HEK293 (cell line): Measurements from ENCODE around the gene DNMT3L.
"Not testable (repeated sequence)": the region's sequence is repeated elsewhere in the genome, so short reads cannot be mapped to it uniquely, and the experiment has no call there.

Source experiments
- CTCF ChIA-PET: fragments of 350-600 bp; formaldehyde crosslinking; extraction: SDS; loops from one replicate; lab custom pipeline; 2021; ENCODE audit warnings: antibody characterized with exemption; lab: Yijun Ruan, JAX
- POLR2A ChIA-PET: fragments of 300-600 bp; formaldehyde crosslinking; extraction: SDS; loops from one replicate; lab custom pipeline; 2020; ENCODE audit warnings: antibody characterized with exemption, inconsistent platforms; lab: Yijun Ruan, JAX
- H3K27ac ChIP-seq: fragments of 200-500 bp; sonication (Bioruptor generic); 2 replicates; pipeline ENCODE4 v1.5.1; 2014; ENCODE audit warnings: low read depth, low read length, control low read depth, inconsistent platforms; ENCODE audit errors: extremely low read depth
- H3K36me3 ChIP-seq, 2 experiments: fragments of 200-500 bp in 1 of 2; sonication (Bioruptor generic) in 1 of 2; 1 replicate in 1 of 2; 2 replicates in 1 of 2; pipeline ENCODE4 v1.5.1; 2014 to 2017; ENCODE audit warnings: inconsistent platforms in 2 of 2, low read length in 2 of 2; ENCODE audit not compliant: control insufficient read depth in 2 of 2, insufficient read depth in 1 of 2
- H3K4me1 ChIP-seq: fragments of 200-500 bp; sonication (Bioruptor generic); 2 replicates; pipeline ENCODE4 v1.5.1; 2014; ENCODE audit warnings: mild to moderate bottlenecking, low read length, inconsistent platforms; ENCODE audit not compliant: control insufficient read depth, insufficient read depth
- H3K4me3 ChIP-seq: 2 replicates; pipeline ENCODE4 v1.5.1; 2011; ENCODE audit warnings: low read depth, mild to moderate bottlenecking, control low read depth, low read length, moderate library complexity
- H3K9me3 ChIP-seq: fragments of 200-500 bp; sonication (Bioruptor generic); 2 replicates; pipeline ENCODE4 v1.5.1; 2014; ENCODE audit warnings: low read depth, low read length, inconsistent platforms; ENCODE audit not compliant: control insufficient read depth, insufficient read depth
- GFI1B ChIP-seq: fragments of 450-650 bp; formaldehyde crosslinking; IDR thresholded peaks from 2 replicates; pipeline ENCODE4 v1.5.1; 2016; ENCODE audit warnings: missing biosample characterization, missing genetic modification characterization
- HOXD13 ChIP-seq: sonication (generic); formaldehyde crosslinking; IDR thresholded peaks from 2 replicates; pipeline ENCODE4 v1.8.0; 2022; ENCODE audit warnings: missing genetic modification reagents, borderline replicate concordance
- KLF1 ChIP-seq: fragments of 450-650 bp; formaldehyde crosslinking; IDR thresholded peaks from 2 replicates; pipeline ENCODE4 v1.5.1; 2016; ENCODE audit warnings: missing biosample characterization, missing genetic modification characterization
- ZNF114 ChIP-seq: fragments of 450-650 bp; formaldehyde crosslinking; IDR thresholded peaks from 2 replicates; pipeline ENCODE4 v1.5.0; 2017; ENCODE audit warnings: missing biosample characterization, missing genetic modification characterization
- ZNF121 ChIP-seq: fragments of 450-650 bp; formaldehyde crosslinking; IDR thresholded peaks from 2 replicates; pipeline ENCODE4 v1.5.1; 2016; ENCODE audit warnings: missing biosample characterization, missing genetic modification characterization
- ZNF132 ChIP-seq: fragments of 450-650 bp; formaldehyde crosslinking; IDR thresholded peaks from 2 replicates; pipeline ENCODE4 v1.5.1; 2017; ENCODE audit warnings: missing biosample characterization, missing genetic modification characterization, borderline replicate concordance
- ZNF184 ChIP-seq: fragments of 450-650 bp; IDR thresholded peaks from 2 replicates; pipeline ENCODE4 v1.5.1; 2018; ENCODE audit warnings: missing biosample characterization, mild to moderate bottlenecking, missing genetic modification characterization
- ZNF324 ChIP-seq: fragments of 450-650 bp; formaldehyde crosslinking; IDR thresholded peaks from 2 replicates; pipeline ENCODE4 v1.5.1; 2016; ENCODE audit warnings: missing biosample characterization, missing genetic modification characterization
- ZNF416 ChIP-seq: fragments of 450-650 bp; formaldehyde crosslinking; IDR thresholded peaks from 2 replicates; pipeline ENCODE4 v1.5.1; 2016; ENCODE audit warnings: missing biosample characterization, missing genetic modification characterization
- ZNF530 ChIP-seq: fragments of 450-650 bp; formaldehyde crosslinking; IDR thresholded peaks from 2 replicates; pipeline ENCODE4 v1.5.1; 2016; ENCODE audit warnings: low read depth, missing biosample characterization, missing genetic modification characterization
- ZNF560 ChIP-seq: fragments of 450-650 bp; formaldehyde crosslinking; IDR thresholded peaks from 2 replicates; pipeline ENCODE4 v1.5.1; 2017; ENCODE audit warnings: missing biosample characterization, missing genetic modification characterization, borderline replicate concordance
- ZNF596 ChIP-seq: fragments of 450-650 bp; IDR thresholded peaks from 2 replicates; pipeline ENCODE4 v1.5.0; 2018; ENCODE audit warnings: missing biosample characterization, mild to moderate bottlenecking, missing genetic modification characterization, moderate library complexity
- ZNF600 ChIP-seq: fragments of 450-650 bp; formaldehyde crosslinking; IDR thresholded peaks from 2 replicates; pipeline ENCODE4 v1.5.1; 2016; ENCODE audit warnings: missing biosample characterization, missing genetic modification characterization
- ZNF626 ChIP-seq: fragments of 450-650 bp; sonication (Bioruptor Pico); formaldehyde crosslinking; IDR thresholded peaks from 2 replicates; pipeline ENCODE4 v1.5.1; 2018; ENCODE audit warnings: missing biosample characterization, missing genetic modification characterization, inconsistent platforms
- ZNF768 ChIP-seq: fragments of 450-650 bp; formaldehyde crosslinking; IDR thresholded peaks from 2 replicates; pipeline ENCODE4 v1.5.1; 2018; ENCODE audit warnings: missing biosample characterization, mild to moderate bottlenecking, missing genetic modification characterization
- TF ChIP-seq, protein P1 (sequence below): fragments of 450-650 bp; formaldehyde crosslinking; IDR thresholded peaks from 2 replicates; pipeline ENCODE4 v1.5.1; 2017; ENCODE audit warnings: missing biosample characterization, missing genetic modification characterization
- TF ChIP-seq, protein P2 (sequence below): fragments of 450-650 bp; formaldehyde crosslinking; IDR thresholded peaks from 2 replicates; pipeline ENCODE4 v1.5.1; 2017; ENCODE audit warnings: missing biosample characterization, missing genetic modification characterization

DNMT3L gene

DNA sequence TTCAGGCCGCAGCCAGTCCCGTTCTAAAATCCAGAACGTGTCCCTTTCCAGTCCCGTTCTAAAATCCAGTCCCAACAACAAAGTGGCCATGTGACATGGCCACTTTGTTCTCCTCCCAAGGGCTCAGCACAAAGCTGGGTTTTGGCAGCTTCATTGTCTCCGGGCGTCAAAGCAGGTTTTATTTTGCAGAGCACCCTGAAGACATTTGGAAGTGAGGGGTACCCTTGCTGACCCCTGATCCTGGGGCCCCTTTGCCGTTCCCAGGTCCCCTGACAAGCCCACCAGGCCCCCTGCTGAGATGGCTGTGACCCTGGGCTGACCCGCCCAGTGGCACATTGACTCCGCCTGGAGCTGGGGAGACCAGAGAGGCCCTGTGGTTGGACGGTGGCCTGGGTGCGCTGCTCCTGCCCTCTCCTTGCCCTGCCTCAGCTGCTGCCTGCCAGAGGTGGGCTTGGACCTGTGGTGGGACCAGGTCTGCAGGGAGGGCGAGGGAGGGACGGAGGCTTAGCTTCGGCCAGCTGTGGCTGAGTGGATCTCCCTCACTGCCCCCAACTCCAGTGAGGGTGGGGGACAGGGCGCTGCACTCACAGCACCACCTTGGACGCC, 42.4 kb upstream of the DNMT3L start:
- Histone ChIP-seq H3K4me1 (peaks cover 8% of the 10 kb centered on the region; the same call in 1 of the 2 replicates), H3K27ac (0 out of 2 replicates have a peak overlapping the region, but pooled peaks have one; percentile 17), H3K36me3 (peaks cover 0 to 24% of the 10 kb centered on the region in 2 experiments; a peak in 1 of 3 replicates), H3K4me3 (no peak overlapping the region), H3K9me3 (no peaks in the 10 kb centered on the region)
- ChIA-PET POLR2A (interaction anchor here (1.0 kb wide), 1 partner anchor 30 kb away, joined by 3 read pairs; no protein-coding TSS in a partner anchor), CTCF (interaction anchor here (0.6 to 3.0 kb wide), 7 partner anchors 10 to 46 kb away, joined by 3 to 9 read pairs (median 3); no protein-coding TSS in a partner anchor)
- TF ChIP-seq ZNF324 (tag by site-specific recombination) (no peak), KLF1 (tag by site-specific recombination) (0 out of 2 replicates have a peak, but pooled peaks have one; percentile 16), ZNF114 (tag by site-specific recombination) (no peak), GFI1B (tag by site-specific recombination) (no peak), ZNF596 (tag by site-specific recombination) (peak; percentile 59), HOXD13 (CRISPR knock-in tag) (no peak), ZNF768 (tag by site-specific recombination) (no peak), ZNF416 (tag by site-specific recombination) (no peak), ZNF530 (tag by site-specific recombination) (no peak)

DNA sequence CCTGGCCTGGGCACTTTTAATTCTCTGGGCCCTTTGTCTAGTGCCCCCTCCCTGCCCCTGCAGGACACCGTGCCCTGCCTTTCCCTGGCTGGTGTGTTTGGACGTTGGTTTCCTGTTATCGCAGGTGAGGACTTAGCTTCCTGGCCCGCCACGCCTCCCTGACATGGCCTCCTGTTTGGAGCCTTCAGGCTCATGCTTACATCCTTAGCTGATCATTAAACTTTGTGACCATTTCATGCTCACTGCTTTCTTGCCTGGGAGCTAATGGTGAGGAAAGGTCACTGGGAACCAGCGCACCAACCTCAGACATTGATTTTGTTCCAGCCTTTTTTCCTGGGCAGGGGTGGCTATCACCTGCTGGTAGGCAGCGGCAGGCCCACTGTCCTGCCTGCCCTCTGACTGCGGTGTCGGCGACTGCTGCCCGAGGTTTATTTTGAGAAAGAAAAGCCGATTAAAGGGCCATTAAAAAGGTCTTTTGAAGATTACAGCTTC, 41.8 kb upstream of the DNMT3L start:
- H3K27ac ChIP-seq, result no peak overlapping the region
- H3K4me3 ChIP-seq, result no peak overlapping the region
- H3K9me3 ChIP-seq, result no peaks in the 10 kb centered on the region
- CTCF ChIA-PET, result interaction anchor here (3.0 kb wide), 1 partner anchor 35 kb away, joined by 9 read pairs; no protein-coding TSS in a partner anchor
- TF ChIP-seq, protein P1, sequence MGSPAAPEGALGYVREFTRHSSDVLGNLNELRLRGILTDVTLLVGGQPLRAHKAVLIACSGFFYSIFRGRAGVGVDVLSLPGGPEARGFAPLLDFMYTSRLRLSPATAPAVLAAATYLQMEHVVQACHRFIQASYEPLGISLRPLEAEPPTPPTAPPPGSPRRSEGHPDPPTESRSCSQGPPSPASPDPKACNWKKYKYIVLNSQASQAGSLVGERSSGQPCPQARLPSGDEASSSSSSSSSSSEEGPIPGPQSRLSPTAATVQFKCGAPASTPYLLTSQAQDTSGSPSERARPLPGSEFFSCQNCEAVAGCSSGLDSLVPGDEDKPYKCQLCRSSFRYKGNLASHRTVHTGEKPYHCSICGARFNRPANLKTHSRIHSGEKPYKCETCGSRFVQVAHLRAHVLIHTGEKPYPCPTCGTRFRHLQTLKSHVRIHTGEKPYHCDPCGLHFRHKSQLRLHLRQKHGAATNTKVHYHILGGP (tag by site-specific recombination), result no peak
- TF ChIP-seq ZNF560 (no peak), ZNF626 (tag by site-specific recombination) (no peak), ZNF132 (tag by site-specific recombination) (no peak), ZNF184 (no peak)
- TF ChIP-seq, protein P2, sequence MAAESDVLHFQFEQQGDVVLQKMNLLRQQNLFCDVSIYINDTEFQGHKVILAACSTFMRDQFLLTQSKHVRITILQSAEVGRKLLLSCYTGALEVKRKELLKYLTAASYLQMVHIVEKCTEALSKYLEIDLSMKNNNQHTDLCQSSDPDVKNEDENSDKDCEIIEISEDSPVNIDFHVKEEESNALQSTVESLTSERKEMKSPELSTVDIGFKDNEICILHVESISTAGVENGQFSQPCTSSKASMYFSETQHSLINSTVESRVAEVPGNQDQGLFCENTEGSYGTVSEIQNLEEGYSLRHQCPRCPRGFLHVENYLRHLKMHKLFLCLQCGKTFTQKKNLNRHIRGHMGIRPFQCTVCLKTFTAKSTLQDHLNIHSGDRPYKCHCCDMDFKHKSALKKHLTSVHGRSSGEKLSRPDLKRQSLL (tag by site-specific recombination), result no peak
- peaks cover 8% of the 10 kb centered on the region; the same call in 1 of the 2 replicates for H3K4me1 ChIP-seq
- POLR2A ChIA-PET, result interaction anchor here (1.0 kb wide), 1 partner anchor 30 kb away, joined by 3 read pairs; no protein-coding TSS in a partner anchor
- H3K36me3 ChIP-seq, result peaks cover 0 to 19% of the 10 kb centered on the region in 2 experiments; a peak in 1 of 3 replicates

DNA sequence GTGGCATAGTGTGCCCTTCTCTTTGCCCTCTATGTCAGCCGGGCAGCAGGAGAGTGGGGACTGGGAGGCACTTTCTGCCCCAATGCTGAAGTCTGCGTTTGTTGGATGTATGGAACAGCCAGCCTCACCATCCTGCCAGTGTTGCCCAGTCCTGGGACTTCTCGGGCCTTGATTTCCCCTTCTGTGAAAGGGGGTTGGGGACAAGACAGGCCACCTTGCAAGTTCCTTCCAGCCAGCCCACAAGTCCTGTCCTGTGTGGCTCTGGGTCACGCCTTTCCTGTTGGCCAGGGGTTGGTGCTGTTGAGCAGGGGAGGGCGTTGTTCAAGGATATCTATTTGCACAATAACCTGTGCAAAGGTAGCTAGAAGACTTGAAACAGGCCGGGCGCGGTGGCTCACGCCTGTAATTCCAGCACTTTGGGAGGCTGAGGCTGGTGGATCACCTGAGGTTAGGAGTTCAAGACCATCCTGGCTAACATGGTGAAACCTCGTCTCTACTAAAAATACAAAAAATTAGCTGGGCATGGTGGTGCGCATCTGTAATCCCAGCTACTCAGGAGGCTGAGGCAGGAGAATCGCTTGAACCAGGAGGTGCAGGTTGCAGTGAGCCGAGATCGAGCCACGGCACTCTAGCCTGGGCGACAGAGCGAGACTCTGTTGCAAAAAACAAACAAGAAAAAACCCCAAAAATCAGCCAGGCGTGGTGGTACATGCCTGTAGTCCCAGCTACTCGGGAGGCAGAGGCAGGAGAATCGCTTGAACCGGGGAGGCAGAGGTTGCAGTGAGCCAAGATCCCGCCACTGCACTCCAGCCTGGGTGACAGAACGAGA, 41.1 kb upstream of the DNMT3L start:
- ChIA-PET CTCF (interaction anchor here (0.6 to 3.0 kb wide), 4 partner anchors 12 to 187 kb away, joined by 3 to 9 read pairs (median 4); no protein-coding TSS in a partner anchor), POLR2A (interaction anchor here (1.0 kb wide), 1 partner anchor 31 kb away, joined by 3 read pairs; no protein-coding TSS in a partner anchor)
- not testable (repeated sequence) for H3K4me1 ChIP-seq, H3K4me3 ChIP-seq, H3K27ac ChIP-seq, H3K9me3 ChIP-seq
- TF ChIP-seq ZNF121 (tag by site-specific recombination) (0 out of 2 replicates have a peak, but pooled peaks have one; percentile 34), ZNF600 (tag by site-specific recombination) (0 out of 2 replicates have a peak, but pooled peaks have one; percentile 12)
- H3K36me3 ChIP-seq, result peaks cover 0 to 14% of the 10 kb centered on the region in 2 experiments; a peak in 1 of 3 replicates
